HepG2 (cell line): Measurements from ENCODE around the gene AP3D1. TPM values are rescaled to one million over a fixed set of nuclear protein-coding genes. Genes with fewer than 3 reads are reported as not detected.

Experiments
- ATF1 ChIP-seq: IDR thresholded peaks from 2 replicates; pipeline ENCODE4 v1.6.1; 2016; ENCODE audit warnings: mild to moderate bottlenecking, control low read depth
- ATF4 ChIP-seq, 2 experiments: fragments of 450-650 bp in 1 of 2; sonication (generic) in 1 of 2; formaldehyde crosslinking; IDR thresholded peaks; 2 replicates each; pipeline versions ENCODE4 v1.5.0 to v1.8.0; 2020 to 2022; ENCODE audit warnings: mild to moderate bottlenecking in 1 of 2, missing genetic modification reagents in 1 of 2
- ATF5 ChIP-seq: sonication (generic); formaldehyde crosslinking; IDR thresholded peaks from 2 replicates; pipeline ENCODE4 v1.4.0; 2020; ENCODE audit warnings: mild to moderate bottlenecking, low read depth, missing genetic modification reagents
- GTF2F1 ChIP-seq: fragments of 150-350 bp; IDR thresholded peaks from 2 replicates; pipeline ENCODE4 v1.6.1; 2014; ENCODE audit warnings: low read length
- HOXD1 ChIP-seq: sonication (generic); formaldehyde crosslinking; IDR thresholded peaks from 2 replicates; pipeline ENCODE4 v1.5.0; 2020; ENCODE audit warnings: missing genetic modification reagents
- KLF15 ChIP-seq: sonication (generic); formaldehyde crosslinking; IDR thresholded peaks from 2 replicates; pipeline ENCODE4 v1.8.1; 2023; ENCODE audit warnings: borderline replicate concordance, mild to moderate bottlenecking, inconsistent platforms, missing genetic modification reagents, mixed read lengths
- LCORL ChIP-seq, 2 experiments: fragments of 450-650 bp in 1 of 2; sonication (generic) in 1 of 2; formaldehyde crosslinking in 1 of 2; IDR thresholded peaks; 2 replicates each; pipeline versions ENCODE4 v1.5.0 to v1.6.1; 2017 to 2020; ENCODE audit warnings: antibody characterized with exemption in 1 of 2, missing genetic modification reagents in 1 of 2
- MED13 ChIP-seq: sonication (generic); formaldehyde crosslinking; IDR thresholded peaks from 2 replicates; pipeline ENCODE4 v1.5.0; 2020; ENCODE audit warnings: missing genetic modification reagents
- REL ChIP-seq: sonication (generic); formaldehyde crosslinking; conservative IDR thresholded peaks from 2 replicates; pipeline ENCODE4 v1.8.0; 2022; ENCODE audit warnings: mild to moderate bottlenecking, missing genetic modification reagents, moderate library complexity
- SIX1 ChIP-seq: sonication (generic); formaldehyde crosslinking; IDR thresholded peaks from 2 replicates; pipeline ENCODE4 v1.4.0; 2020; ENCODE audit warnings: missing genetic modification reagents, borderline replicate concordance
- THRA ChIP-seq: sonication (generic); formaldehyde crosslinking; IDR thresholded peaks from 2 replicates; pipeline ENCODE4 v1.4.0; 2020; ENCODE audit warnings: missing genetic modification reagents, borderline replicate concordance
- ZC3H13 ChIP-seq: sonication (generic); formaldehyde crosslinking; IDR thresholded peaks from 2 replicates; pipeline ENCODE4 v1.8.1; 2023; ENCODE audit warnings: mild to moderate bottlenecking, missing genetic modification reagents, moderate library complexity
- ZFP36L1 ChIP-seq: sonication (generic); formaldehyde crosslinking; IDR thresholded peaks from 2 replicates; pipeline ENCODE4 v1.8.0; 2022; ENCODE audit warnings: mild to moderate bottlenecking, missing genetic modification reagents, moderate library complexity
- ZNF280D ChIP-seq: sonication (generic); formaldehyde crosslinking; IDR thresholded peaks from 2 replicates; pipeline ENCODE4 v1.5.1; 2020; ENCODE audit warnings: mild to moderate bottlenecking, missing genetic modification reagents
- ZNF337 ChIP-seq: sonication (generic); formaldehyde crosslinking; IDR thresholded peaks from 2 replicates; pipeline ENCODE4 v1.5.1; 2020; ENCODE audit warnings: missing genetic modification reagents, low read depth, mild to moderate bottlenecking, borderline replicate concordance
- ZNF383 ChIP-seq: sonication (generic); formaldehyde crosslinking; IDR thresholded peaks from 2 replicates; pipeline ENCODE4 v1.4.0; 2020; ENCODE audit warnings: missing genetic modification reagents, mild to moderate bottlenecking, borderline replicate concordance
- ZNF777 ChIP-seq: sonication (generic); formaldehyde crosslinking; IDR thresholded peaks from 2 replicates; pipeline ENCODE4 v1.4.0; 2020; ENCODE audit warnings: missing genetic modification reagents
- ZNF784 ChIP-seq: sonication (generic); formaldehyde crosslinking; IDR thresholded peaks from 2 replicates; pipeline ENCODE4 v1.5.1; 2020; ENCODE audit warnings: missing genetic modification reagents, mild to moderate bottlenecking, borderline replicate concordance
- ZSCAN5A ChIP-seq: sonication (generic); formaldehyde crosslinking; IDR thresholded peaks from 2 replicates; pipeline ENCODE4 v1.8.0; 2022; ENCODE audit warnings: mild to moderate bottlenecking, missing genetic modification reagents, borderline replicate concordance
- polyA plus RNA-seq, 8 experiments: library from polyadenylated mRNA; depleted of rRNA in 3 of 8; stranded (reverse) in 7 of 8; unstranded in 1 of 8; fragments of >200 nt; fragmentation: Illumina TruSeq in 4 of 8; extraction: Trizol in 4 of 8; gene quantifications; 2 replicates each; pipeline versions ENCODE4 v1.2.1 to v1.2.3, GENCODE V29; 2011 to 2016; ENCODE audit warnings: low read depth in 4 of 8, missing spikeins in 1 of 8, mixed read lengths in 1 of 8; ENCODE audit not compliant: insufficient read depth in 1 of 8
- total RNA-seq, 5 experiments: library from RNA; depleted of rRNA; stranded (reverse); fragments of >200 nt; fragmentation: Illumina TruSeq; extraction: Trizol; gene quantifications; 2 replicates each; pipeline ENCODE4 v1.2.3, GENCODE V29; 2016; ENCODE audit warnings: low read depth in 1 of 5

AP3D1 gene
- total and polyA plus RNA-seq, 2 of the 13 experiments (the other 11 are each of a cell fraction or from before 2014, with no cell fraction given), result 68.0 to 82.6 TPM

GRCh38 chr19:2168619-2169424 lies 17.5 kb upstream of the AP3D1 start (continued):
- no peak for TF ChIP-seq ZNF280D
- TF ChIP-seq ATF4 (CRISPR knock-in tag; IDR thresholded peaks at IDR 0.05), result peak in 1 of 2 experiments; percentile 71; a peak in 2 of 4 replicates
- no peak for TF ChIP-seq KLF15 (CRISPR knock-in tag)
- TF ChIP-seq ZNF777 (CRISPR knock-in tag), result no peak
- peak; percentile 69; the same call in 1 of the 2 replicates for TF ChIP-seq ZSCAN5A
- TF ChIP-seq ZFP36L1 (CRISPR knock-in tag), result peak; percentile 75; the same call in 1 of the 2 replicates
- peak; percentile 85; the same call in 1 of the 2 replicates for TF ChIP-seq ZC3H13 (CRISPR knock-in tag)
- TF ChIP-seq SIX1 (CRISPR knock-in tag), result peak; percentile 78; the same call in 1 of the 2 replicates
- peak; percentile 52; the same call in 1 of the 2 replicates for TF ChIP-seq ATF5 (CRISPR knock-in tag)
- TF ChIP-seq HOXD1, result peak; percentile 88; the same call in 1 of the 2 replicates
- TF ChIP-seq THRA (CRISPR knock-in tag), result peak; percentile 87; the same call in 1 of the 2 replicates
- peak; percentile 88 for TF ChIP-seq MED13 (CRISPR knock-in tag)
- no peak for TF ChIP-seq GTF2F1
- TF ChIP-seq LCORL (IDR thresholded peaks at IDR 0.05), result no peak
- peak; percentile 95 for TF ChIP-seq LCORL (CRISPR knock-in tag; IDR thresholded peaks at IDR 0.05)
- TF ChIP-seq REL (CRISPR knock-in tag), result no peak; the same call in 1 of the 2 replicates
- TF ChIP-seq ZNF383, result no peak
- TF ChIP-seq ZNF337 (CRISPR knock-in tag), result 0 out of 2 replicates have a peak, but pooled peaks have one; percentile 65
- TF ChIP-seq ATF1 (CRISPR knock-in tag), result peak; percentile 60; the same call in 1 of the 2 replicates
- TF ChIP-seq ZNF784 (CRISPR knock-in tag), result peak; percentile 63; the same call in 1 of the 2 replicates
